ENCODE data around the gene CAMK2A. TPM values are rescaled to one million over a fixed set of nuclear protein-coding genes. Genes with fewer than 3 reads are reported as not detected.
A peak's percentile ranks its signal among the peaks of the same experiment; 100 is the strongest.

The CAMK2A gene
- total RNA-seq, 2 donors from 2014 or later = 0.50 to 1.0 TPM

DNA sequence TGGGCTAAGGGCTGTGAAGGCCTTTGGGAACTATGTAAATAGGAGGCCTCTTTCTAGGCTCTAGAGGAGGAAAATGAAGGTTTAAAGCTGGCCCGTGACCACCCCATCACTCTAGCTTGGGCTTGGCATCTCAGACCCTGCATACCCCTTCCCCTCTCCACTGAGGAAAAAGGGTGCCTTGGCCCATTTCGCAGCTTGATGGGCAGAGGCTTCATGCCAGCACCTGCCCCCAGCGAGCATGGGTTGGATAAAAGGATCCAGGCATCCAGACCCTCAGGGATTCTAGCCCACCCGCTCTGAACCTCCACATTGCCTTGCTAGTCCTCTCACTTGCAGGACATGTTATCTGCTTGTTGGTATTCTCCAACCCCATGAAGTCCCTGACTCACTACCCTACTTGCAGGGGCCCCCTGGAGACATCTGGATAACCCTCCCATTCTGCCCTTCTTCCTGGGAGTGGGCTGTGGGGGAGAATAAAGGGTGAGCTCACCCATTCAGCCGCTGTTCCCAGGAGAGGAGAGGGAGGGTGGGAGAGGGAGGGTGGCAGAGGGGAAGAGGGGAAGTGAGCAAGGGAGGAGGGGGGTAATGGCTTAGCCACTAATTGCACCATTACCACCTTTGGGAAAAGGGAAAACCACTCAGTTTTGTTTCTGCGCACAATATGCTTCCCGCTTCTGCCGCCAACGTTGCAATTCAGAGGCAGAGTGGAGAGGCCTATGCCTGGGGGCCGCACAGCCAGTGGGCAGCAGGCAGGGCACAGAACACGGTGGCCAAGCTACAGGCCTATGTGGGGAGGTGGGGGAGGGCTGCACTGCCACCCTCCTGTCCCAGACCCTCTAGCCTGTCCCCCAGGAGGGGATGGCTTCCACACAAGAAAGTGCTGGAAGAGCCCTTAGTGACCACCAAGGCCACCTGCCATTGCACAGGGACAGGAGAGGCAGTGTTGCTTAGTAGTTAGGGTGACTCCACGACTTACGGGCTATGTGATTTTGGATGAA, 2.1 kb upstream of the CAMK2A start:
- intact Hi-C loops (cut with DNase I) = no loop called here
- Histone ChIP-seq H3K27me3 (replicated peaks; ENCODE audit: insufficient read depth) (no peaks in the 10 kb centered on the region), H3K36me3 (no peaks in the 10 kb centered on the region), H3K4me3 (no peak overlapping the region), H3K9me3 (no peaks in the 10 kb centered on the region), H3K4me1 (replicated peaks) (no peaks in the 10 kb centered on the region), H3K27ac (no peak overlapping the region)
- 88% methylated on average over 13 of the region's 13 CpGs for WGBS
- TF ChIP-seq POLR2A (IDR thresholded peaks at IDR 0.05) (no peak), POLR2AphosphoS5 (IDR thresholded peaks at IDR 0.05) (no peak)
- TF ChIP-seq, protein P1, sequence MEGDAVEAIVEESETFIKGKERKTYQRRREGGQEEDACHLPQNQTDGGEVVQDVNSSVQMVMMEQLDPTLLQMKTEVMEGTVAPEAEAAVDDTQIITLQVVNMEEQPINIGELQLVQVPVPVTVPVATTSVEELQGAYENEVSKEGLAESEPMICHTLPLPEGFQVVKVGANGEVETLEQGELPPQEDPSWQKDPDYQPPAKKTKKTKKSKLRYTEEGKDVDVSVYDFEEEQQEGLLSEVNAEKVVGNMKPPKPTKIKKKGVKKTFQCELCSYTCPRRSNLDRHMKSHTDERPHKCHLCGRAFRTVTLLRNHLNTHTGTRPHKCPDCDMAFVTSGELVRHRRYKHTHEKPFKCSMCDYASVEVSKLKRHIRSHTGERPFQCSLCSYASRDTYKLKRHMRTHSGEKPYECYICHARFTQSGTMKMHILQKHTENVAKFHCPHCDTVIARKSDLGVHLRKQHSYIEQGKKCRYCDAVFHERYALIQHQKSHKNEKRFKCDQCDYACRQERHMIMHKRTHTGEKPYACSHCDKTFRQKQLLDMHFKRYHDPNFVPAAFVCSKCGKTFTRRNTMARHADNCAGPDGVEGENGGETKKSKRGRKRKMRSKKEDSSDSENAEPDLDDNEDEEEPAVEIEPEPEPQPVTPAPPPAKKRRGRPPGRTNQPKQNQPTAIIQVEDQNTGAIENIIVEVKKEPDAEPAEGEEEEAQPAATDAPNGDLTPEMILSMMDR (IDR thresholded peaks at IDR 0.05) = no peak
- no peak for DNase-seq (ENCODE audit: low spot score)

GRCh38 chr5:150288791-150289190, 782 bp downstream of the CAMK2A start:
- no peaks in the 10 kb centered on the region for H3K27me3 ChIP-seq (replicated peaks; ENCODE audit: insufficient read depth)
- intact Hi-C loops (cut with DNase I) = no loop called here
- no peak overlapping the region for H3K4me3 ChIP-seq
- no peak for DNase-seq (ENCODE audit: low spot score)
- TF ChIP-seq POLR2AphosphoS5 (IDR thresholded peaks at IDR 0.05) (no peak), POLR2A (IDR thresholded peaks at IDR 0.05) (no peak)
- TF ChIP-seq, protein P1 (IDR thresholded peaks at IDR 0.05) = no peak
- H3K9me3 ChIP-seq = no peaks in the 10 kb centered on the region
- no peaks in the 10 kb centered on the region for H3K36me3 ChIP-seq
- 63% methylated on average over 6 of the region's 6 CpGs for WGBS
- H3K4me1 ChIP-seq (replicated peaks) = no peaks in the 10 kb centered on the region
- H3K27ac ChIP-seq = no peak overlapping the region

DNA sequence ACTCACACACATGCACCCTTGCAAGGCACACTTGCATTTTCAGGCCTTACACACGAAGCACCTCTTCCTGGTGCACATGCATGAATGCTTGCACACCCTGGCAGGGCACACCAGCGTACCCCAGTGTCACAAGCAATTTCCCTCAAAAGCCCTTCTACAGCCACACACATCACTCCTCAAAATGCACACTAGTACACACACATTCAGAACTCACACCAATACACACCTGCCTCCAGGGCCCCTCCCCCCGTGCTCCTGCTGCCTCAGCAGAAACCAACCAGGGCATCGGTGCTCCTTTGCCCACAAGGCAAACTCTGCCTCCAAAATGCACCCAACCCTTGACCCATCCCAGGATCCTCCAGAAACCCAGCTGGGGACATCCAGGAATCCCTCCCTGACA, 1.2 kb downstream of the CAMK2A start:
- H3K4me1 ChIP-seq (replicated peaks) = no peaks in the 10 kb centered on the region
- no peaks in the 10 kb centered on the region for H3K36me3 ChIP-seq
- intact Hi-C loops (cut with DNase I) = no loop called here
- H3K9me3 ChIP-seq = no peaks in the 10 kb centered on the region
- TF ChIP-seq POLR2A (IDR thresholded peaks at IDR 0.05) (no peak), POLR2AphosphoS5 (IDR thresholded peaks at IDR 0.05) (no peak)
- TF ChIP-seq, protein P1 (IDR thresholded peaks at IDR 0.05) = no peak
- no peak overlapping the region for H3K27ac ChIP-seq
- H3K4me3 ChIP-seq = no peak overlapping the region
- DNase-seq (ENCODE audit: low spot score) = no peak
- WGBS = 89% methylated on average over 4 of the region's 4 CpGs
- H3K27me3 ChIP-seq (replicated peaks; ENCODE audit: insufficient read depth) = no peaks in the 10 kb centered on the region

- WGBS = 69% methylated on average over 5 of the region's 5 CpGs
- Histone ChIP-seq H3K36me3 (no peaks in the 10 kb centered on the region), H3K27ac (no peak overlapping the region), H3K4me3 (no peak overlapping the region), H3K9me3 (no peaks in the 10 kb centered on the region), H3K4me1 (replicated peaks) (no peaks in the 10 kb centered on the region), H3K27me3 (replicated peaks; ENCODE audit: insufficient read depth) (no peaks in the 10 kb centered on the region)
- no peak for TF ChIP-seq POLR2AphosphoS5 (IDR thresholded peaks at IDR 0.05)
- TF ChIP-seq POLR2A (IDR thresholded peaks at IDR 0.05) = no peak
- TF ChIP-seq, protein P1 (IDR thresholded peaks at IDR 0.05) = peak in 1 of 4 experiments; percentile 26
- no peak for DNase-seq (ENCODE audit: low spot score)
- intact Hi-C loops (cut with DNase I) = no loop called here
Observed at GRCh38 chr5:150286820-150287219, 2.8 kb downstream of the CAMK2A start.

DNA sequence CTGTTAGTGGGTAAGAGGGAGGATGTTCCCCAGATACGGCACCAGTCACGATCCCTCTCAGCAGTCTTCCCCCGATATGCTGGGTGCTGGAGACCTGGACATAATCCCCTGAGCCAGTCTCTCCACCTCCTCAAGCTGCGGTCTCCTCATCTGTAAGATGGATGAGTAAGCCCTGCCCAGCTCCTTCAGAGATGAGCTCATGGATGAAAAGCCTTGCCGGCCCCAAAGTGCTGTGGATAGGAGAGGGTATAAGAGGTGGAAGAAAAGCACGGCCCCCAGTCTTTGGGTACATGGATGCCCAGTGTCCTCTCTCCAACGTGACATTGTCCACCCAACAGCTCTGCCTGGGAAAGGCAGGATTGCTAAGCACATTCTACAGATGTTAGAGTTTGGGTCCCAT, 4.5 kb downstream of the CAMK2A start:
- 97% methylated on average over 7 of the region's 7 CpGs for WGBS
- TF ChIP-seq, protein P1 (IDR thresholded peaks at IDR 0.05) = no peak
- H3K9me3 ChIP-seq = no peaks in the 10 kb centered on the region
- H3K4me1 ChIP-seq (replicated peaks) = no peaks in the 10 kb centered on the region
- DNase-seq (ENCODE audit: low spot score) = no peak
- no peaks in the 10 kb centered on the region for H3K27me3 ChIP-seq (replicated peaks; ENCODE audit: insufficient read depth)
- no peak overlapping the region for H3K27ac ChIP-seq
- no peaks in the 10 kb centered on the region for H3K36me3 ChIP-seq
- intact Hi-C loops (cut with DNase I) = no loop called here
- H3K4me3 ChIP-seq = no peak overlapping the region
